Measurements from ENCODE around the gene ANKRD6. TPM values are rescaled to one million over a fixed set of nuclear protein-coding genes. Genes with fewer than 3 reads are reported as not detected.

ANKRD6 gene
- total and polyA plus RNA-seq, 8 donors = 6.3 to 14.7 (median 9.6) TPM

DNA sequence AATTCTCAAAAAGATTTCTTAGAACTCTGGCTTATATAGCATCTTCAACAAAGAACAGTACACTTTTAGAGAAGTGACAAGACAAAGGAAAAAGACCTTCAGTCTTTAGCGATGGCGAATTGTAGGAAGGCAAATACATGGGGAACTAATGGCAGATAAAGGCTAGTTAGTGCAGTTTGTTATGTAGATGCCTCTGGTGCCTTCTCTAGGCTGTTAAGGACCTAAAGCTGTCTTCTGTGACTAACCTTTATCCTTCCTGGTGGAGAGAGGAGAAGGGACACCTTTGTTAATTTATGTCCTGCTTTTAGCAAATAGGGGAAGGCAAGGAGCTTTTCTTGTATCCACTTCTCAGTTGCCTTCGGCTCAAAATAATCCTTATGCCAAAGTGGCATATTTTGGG is 7.2 kb downstream of the ANKRD6 start:
- Histone ChIP-seq H3K27ac (no peak overlapping the region), H3K36me3 (no peaks in the 10 kb centered on the region), H3K9me3 (no peaks in the 10 kb centered on the region), H3K4me3 (no peak overlapping the region), H3K4me1 (peaks cover 0 to 9% (median 7%) of the 10 kb centered on the region in 3 donors), H3K27me3 (no peaks in the 10 kb centered on the region)
- TF ChIP-seq, protein P1, sequence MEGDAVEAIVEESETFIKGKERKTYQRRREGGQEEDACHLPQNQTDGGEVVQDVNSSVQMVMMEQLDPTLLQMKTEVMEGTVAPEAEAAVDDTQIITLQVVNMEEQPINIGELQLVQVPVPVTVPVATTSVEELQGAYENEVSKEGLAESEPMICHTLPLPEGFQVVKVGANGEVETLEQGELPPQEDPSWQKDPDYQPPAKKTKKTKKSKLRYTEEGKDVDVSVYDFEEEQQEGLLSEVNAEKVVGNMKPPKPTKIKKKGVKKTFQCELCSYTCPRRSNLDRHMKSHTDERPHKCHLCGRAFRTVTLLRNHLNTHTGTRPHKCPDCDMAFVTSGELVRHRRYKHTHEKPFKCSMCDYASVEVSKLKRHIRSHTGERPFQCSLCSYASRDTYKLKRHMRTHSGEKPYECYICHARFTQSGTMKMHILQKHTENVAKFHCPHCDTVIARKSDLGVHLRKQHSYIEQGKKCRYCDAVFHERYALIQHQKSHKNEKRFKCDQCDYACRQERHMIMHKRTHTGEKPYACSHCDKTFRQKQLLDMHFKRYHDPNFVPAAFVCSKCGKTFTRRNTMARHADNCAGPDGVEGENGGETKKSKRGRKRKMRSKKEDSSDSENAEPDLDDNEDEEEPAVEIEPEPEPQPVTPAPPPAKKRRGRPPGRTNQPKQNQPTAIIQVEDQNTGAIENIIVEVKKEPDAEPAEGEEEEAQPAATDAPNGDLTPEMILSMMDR (IDR thresholded peaks at IDR 0.05) = no peak
- ATAC-seq = no peak
- DNase-seq = no peak
- FAIRE-seq = no peak
- intact Hi-C loops (cut with DNase I) = no loop called here
- 96 to 98% methylated on average over 3 of the region's 3 CpGs for WGBS, 2 donors

GRCh38 chr6:89443658-89444057 is 10.7 kb downstream of the ANKRD6 start:
- intact Hi-C loops (cut with DNase I) = no loop called here
- 17 to 18% methylated on average over 5 of the region's 5 CpGs for WGBS, 2 donors
- FAIRE-seq = no peak

DNA sequence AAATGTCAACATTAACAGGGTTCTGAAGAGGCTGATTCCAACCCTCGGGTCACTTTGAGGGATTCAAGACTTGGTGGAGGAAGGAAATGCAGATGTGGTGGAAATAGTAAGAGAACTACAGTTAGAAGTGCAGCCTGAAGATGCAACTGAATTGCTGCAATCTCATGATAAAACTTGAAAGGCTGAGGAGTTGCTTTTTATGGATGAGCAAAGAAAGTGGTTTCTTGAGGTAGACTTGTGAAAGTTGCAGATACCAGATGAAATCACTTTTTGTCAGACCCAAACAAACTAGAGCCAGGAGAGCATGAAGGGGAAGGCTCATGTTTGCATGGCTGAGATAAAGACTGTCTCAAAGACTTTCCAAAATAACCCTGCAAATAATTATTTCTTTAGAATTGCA is 16.2 kb downstream of the ANKRD6 start:
- Histone ChIP-seq H3K27me3 (no peaks in the 10 kb centered on the region), H3K4me1 (no peaks in the 10 kb centered on the region), H3K4me3 (no peak overlapping the region), H3K27ac (no peak overlapping the region), H3K9me3 (no peaks in the 10 kb centered on the region), H3K36me3 (no peaks in the 10 kb centered on the region)
- 55 to 60% methylated on average over 1 of the region's 1 CpG for WGBS, 2 donors
- no peak for ATAC-seq
- no peak for DNase-seq
- FAIRE-seq = no peak
- intact Hi-C loops (cut with DNase I) = no loop called here
- TF ChIP-seq, protein P1 (IDR thresholded peaks at IDR 0.05) = no peak

More at GRCh38 chr6:89443658-89444057, 10.7 kb downstream of the ANKRD6 start:
- H3K27me3 ChIP-seq = no peaks in the 10 kb centered on the region
- TF ChIP-seq, protein P1 (IDR thresholded peaks at IDR 0.05) = no peak
- no peaks in the 10 kb centered on the region for H3K9me3 ChIP-seq
- ATAC-seq (peak; percentile 50 to 99 (median 90)), DNase-seq (peak in 1 of 6 donors; percentile 10)
- peak overlapping the region in 2 of 4 donors; percentile 45 to 48 for H3K27ac ChIP-seq
- no peaks in the 10 kb centered on the region for H3K36me3 ChIP-seq
- H3K4me1 ChIP-seq = peaks cover 0 to 9% (median 7%) of the 10 kb centered on the region in 3 donors
- H3K4me3 ChIP-seq = no peak overlapping the region

DNA sequence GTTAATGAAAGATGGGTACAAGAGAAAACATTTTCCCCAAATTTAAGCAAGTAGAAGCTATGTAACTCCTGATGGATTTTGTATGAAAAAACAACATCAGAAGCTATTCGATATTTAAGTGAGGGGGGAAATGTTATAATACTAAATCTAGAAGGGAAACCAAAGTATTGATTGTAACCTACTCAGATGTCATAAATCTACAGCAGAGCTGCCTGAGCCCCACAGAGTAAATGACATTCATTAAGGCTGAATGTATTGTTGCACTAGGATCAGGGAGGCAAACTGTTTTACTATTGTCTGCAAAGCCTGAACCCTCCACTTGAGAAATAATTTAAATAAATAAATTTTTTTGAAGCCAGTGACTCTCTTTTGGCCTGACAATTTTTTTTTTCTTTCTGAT is 19.3 kb downstream of the ANKRD6 start:
- no peaks in the 10 kb centered on the region for H3K36me3 ChIP-seq
- intact Hi-C loops (cut with DNase I) = no loop called here
- no peak for ATAC-seq
- H3K9me3 ChIP-seq = no peaks in the 10 kb centered on the region
- H3K27me3 ChIP-seq = no peaks in the 10 kb centered on the region
- 45 to 46% methylated on average over 1 of the region's 1 CpG for WGBS, 2 donors
- DNase-seq = no peak
- H3K27ac ChIP-seq = no peak overlapping the region
- TF ChIP-seq, protein P1 (IDR thresholded peaks at IDR 0.05) = no peak
- FAIRE-seq = no peak
- H3K4me1 ChIP-seq = no peaks in the 10 kb centered on the region
- H3K4me3 ChIP-seq = no peak overlapping the region

DNA sequence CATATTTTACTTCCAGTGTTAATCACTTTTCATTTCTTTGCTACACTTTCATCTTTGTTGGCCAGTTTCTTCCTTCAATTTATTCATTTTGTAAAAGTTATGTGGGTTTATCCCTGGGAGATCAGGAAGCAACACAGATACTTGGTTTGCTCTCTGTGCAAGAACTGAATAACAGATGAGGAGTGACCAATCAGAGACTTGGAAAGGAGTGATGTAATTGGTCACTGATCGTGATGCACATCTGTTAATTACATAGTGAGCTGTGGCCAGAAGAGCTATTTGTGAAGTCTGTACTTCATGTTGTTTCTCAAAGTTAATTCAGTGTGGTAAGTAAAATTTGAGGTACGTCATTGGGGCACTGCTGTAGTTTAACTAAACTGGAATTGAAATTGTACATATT is 21.3 kb downstream of the ANKRD6 start:
- no peaks in the 10 kb centered on the region for H3K36me3 ChIP-seq
- no peaks in the 10 kb centered on the region for H3K27me3 ChIP-seq
- intact Hi-C loops (cut with DNase I) = no loop called here
- ATAC-seq (no peak), FAIRE-seq (no peak), DNase-seq (no peak)
- TF ChIP-seq, protein P1 (IDR thresholded peaks at IDR 0.05) = no peak
- no peak overlapping the region for H3K27ac ChIP-seq
- WGBS, 2 donors = 82 to 86% methylated on average over 2 of the region's 2 CpGs
- H3K4me1 ChIP-seq = no peaks in the 10 kb centered on the region
- H3K4me3 ChIP-seq = no peak overlapping the region
- H3K9me3 ChIP-seq = no peaks in the 10 kb centered on the region
